Hepatocyte (in vitro differentiated cells): ENCODE measurements around the gene POMP. TPM values are rescaled to one million over a fixed set of nuclear protein-coding genes. Genes with fewer than 3 reads are reported as not detected.
A peak's percentile ranks its signal among the peaks of the same experiment; 100 is the strongest.
"Not testable (repeated sequence)": the region's sequence is repeated elsewhere in the genome, so short reads cannot be mapped to it uniquely, and the experiment has no call there.

Source experiments
- DNase-seq: peaks from one replicate; pipeline ENCODE4 v3.0.0-alpha.2; 2016; ENCODE audit warnings: low spot score
- H2AFZ ChIP-seq: fragments of 200-600 bp; sonication (generic); 2 replicates; pipeline ENCODE4 v1.6.0; 2016; ENCODE audit warnings: antibody characterized with exemption, mild to moderate bottlenecking
- H3K27ac ChIP-seq: fragments of 200-600 bp; sonication (generic); 2 replicates; pipeline ENCODE4 v1.5.1; 2016; ENCODE audit warnings: mild to moderate bottlenecking
- H3K27me3 ChIP-seq: fragments of 200-600 bp; sonication (generic); 2 replicates; pipeline ENCODE4 v1.6.1; 2016
- H3K36me3 ChIP-seq: fragments of 200-600 bp; sonication (generic); replicated peaks from 2 replicates; pipeline ENCODE4 v1.5.1; 2016; ENCODE audit warnings: low read depth; ENCODE audit not compliant: insufficient read depth
- H3K4me1 ChIP-seq: fragments of 200-600 bp; sonication (generic); 2 replicates; pipeline ENCODE4 v1.5.1; 2016; ENCODE audit warnings: mild to moderate bottlenecking, moderate library complexity; ENCODE audit not compliant: insufficient read depth
- H3K4me2 ChIP-seq: fragments of 200-600 bp; sonication (generic); 2 replicates; pipeline ENCODE4 v1.6.0; 2016
- H3K4me3 ChIP-seq: fragments of 200-600 bp; sonication (generic); 2 replicates; pipeline ENCODE4 v1.5.1; 2016; ENCODE audit warnings: mild to moderate bottlenecking
- H3K79me2 ChIP-seq: fragments of 200-600 bp; sonication (generic); 2 replicates; pipeline ENCODE4 v1.6.0; 2017; ENCODE audit warnings: mild to moderate bottlenecking
- H3K9me2 ChIP-seq: fragments of 200-600 bp; sonication (generic); replicated peaks from 2 replicates; pipeline ENCODE4 v1.6.0; 2017; ENCODE audit warnings: mild to moderate bottlenecking; ENCODE audit not compliant: insufficient read depth
- H3K9me3 ChIP-seq: fragments of 200-600 bp; sonication (generic); 2 replicates; pipeline ENCODE4 v1.5.1; 2016; ENCODE audit warnings: low read depth, mild to moderate bottlenecking
- H4K20me1 ChIP-seq: fragments of 200-600 bp; sonication (generic); 2 replicates; pipeline ENCODE4 v1.6.0; 2016; ENCODE audit warnings: mild to moderate bottlenecking; ENCODE audit not compliant: insufficient read depth, poor library complexity, severe bottlenecking
- CTCF ChIP-seq: fragments of 200-600 bp; sonication (generic); IDR thresholded peaks from 2 replicates; pipeline ENCODE4 v1.5.1; 2016; ENCODE audit warnings: antibody characterized with exemption, mild to moderate bottlenecking; ENCODE audit not compliant: poor library complexity
- EZH2 ChIP-seq: fragments of 200-600 bp; sonication (generic); IDR thresholded peaks from 2 replicates; pipeline ENCODE4 v1.6.1; 2016; ENCODE audit warnings: antibody characterized with exemption, mild to moderate bottlenecking, borderline replicate concordance
- EZH2phosphoT487 ChIP-seq: fragments of 200-600 bp; sonication (generic); IDR thresholded peaks from one replicate; pipeline ENCODE4 v1.6.1; 2018; ENCODE audit warnings: antibody characterized with exemption, mild to moderate bottlenecking, low read depth, moderate library complexity; ENCODE audit not compliant: unreplicated experiment, severe bottlenecking
- WGBS: methylation state at CpG from one replicate; pipeline ENCODE4 v1.1.6; 2016; ENCODE audit warnings: low lambda C conversion rate; ENCODE audit errors: missing lambda C conversion rate; 5-methylcytosine and 5-hydroxymethylcytosine counted together
- polyA plus RNA-seq: library from polyadenylated mRNA; unstranded; fragments of >200 nt; fragmentation: Nextera tagmentation; extraction: Ambion mirVana; gene quantifications from 2 replicates; pipeline ENCODE4 v1.2.1, GENCODE V29; 2016
- total RNA-seq: library from RNA; depleted of rRNA; stranded (reverse); fragments of >200 nt; gene quantifications from 2 replicates; pipeline ENCODE4 v1.2.3, GENCODE V29; 2014

The POMP gene
- total and polyA plus RNA-seq, 2 experiments from 2014 or later, result 88.1 to 198 TPM

- Histone ChIP-seq H3K9me2 (no peaks in the 10 kb centered on the region), H3K4me3 (no peak overlapping the region), H3K9me3 (no peaks in the 10 kb centered on the region), H3K4me1 (no peaks in the 10 kb centered on the region), H4K20me1 (no peaks in the 10 kb centered on the region), H3K36me3 (no peaks in the 10 kb centered on the region), H3K27ac (no peak overlapping the region), H3K4me2 (no peak overlapping the region), H2AFZ (no peak overlapping the region), H3K79me2 (no peaks in the 10 kb centered on the region), H3K27me3 (no peaks in the 10 kb centered on the region)
- no peak for DNase-seq
- no peak for TF ChIP-seq EZH2phosphoT487
- no peak for TF ChIP-seq CTCF
- no peak for TF ChIP-seq EZH2
- 94% methylated on average over 12 of the region's 12 CpGs for WGBS
Measured at GRCh38 chr13:28685114-28685513, 26.2 kb downstream of the POMP start.

GRCh38 chr13:28685892-28686291 is 27.0 kb downstream of the POMP start:
- Histone ChIP-seq H2AFZ (no peak overlapping the region), H3K36me3 (no peaks in the 10 kb centered on the region), H3K4me1 (no peaks in the 10 kb centered on the region), H3K4me3 (no peak overlapping the region), H4K20me1 (no peaks in the 10 kb centered on the region), H3K27me3 (no peaks in the 10 kb centered on the region), H3K27ac (no peak overlapping the region), H3K9me2 (no peaks in the 10 kb centered on the region), H3K4me2 (no peak overlapping the region), H3K79me2 (no peaks in the 10 kb centered on the region), H3K9me3 (no peaks in the 10 kb centered on the region)
- DNase-seq, result no peak
- WGBS, result 87% methylated on average over 3 of the region's 3 CpGs
- TF ChIP-seq CTCF (no peak), EZH2phosphoT487 (no peak), EZH2 (no peak)

- not testable (repeated sequence) for H3K9me3 ChIP-seq, H3K4me1 ChIP-seq, H3K4me3 ChIP-seq, H3K79me2 ChIP-seq, H3K36me3 ChIP-seq, H4K20me1 ChIP-seq, H3K27me3 ChIP-seq, H3K9me2 ChIP-seq
- H3K4me2 ChIP-seq, result peak overlapping the region; percentile 73
- H3K27ac ChIP-seq, result peak overlapping the region; percentile 86
- H2AFZ ChIP-seq, result peak overlapping the region; percentile 70
- DNase-seq, result peak; percentile 81
- WGBS, result 24% methylated on average over 11 of the region's 11 CpGs
Measured at GRCh38 chr13:28693605-28694491, 34.9 kb downstream of the POMP start.

GRCh38 chr13:28697441-28697840 is 38.5 kb downstream of the POMP start:
- H3K36me3 ChIP-seq, result no peaks in the 10 kb centered on the region
- no peak for DNase-seq
- no peaks in the 10 kb centered on the region for H3K27me3 ChIP-seq
- no peak overlapping the region for H3K4me3 ChIP-seq
- H3K4me2 ChIP-seq, result no peak overlapping the region
- peaks cover 5% of the 10 kb centered on the region for H3K4me1 ChIP-seq
- H2AFZ ChIP-seq, result no peak overlapping the region
- 76% methylated on average over 1 of the region's 1 CpG for WGBS
- no peaks in the 10 kb centered on the region for H4K20me1 ChIP-seq
- no peaks in the 10 kb centered on the region for H3K79me2 ChIP-seq
- TF ChIP-seq CTCF (no peak), EZH2 (no peak), EZH2phosphoT487 (no peak)
- H3K9me2 ChIP-seq, result no peaks in the 10 kb centered on the region
- no peak overlapping the region for H3K27ac ChIP-seq
- H3K9me3 ChIP-seq, result no peaks in the 10 kb centered on the region
